NCI-H226 (cell line): ENCODE results near the gene ANGEL1.

Experiments used
- DNase-seq: peaks from one replicate; pipeline ENCODE4 v3.0.0-alpha.2; 2015

ANGEL1 gene

DNA sequence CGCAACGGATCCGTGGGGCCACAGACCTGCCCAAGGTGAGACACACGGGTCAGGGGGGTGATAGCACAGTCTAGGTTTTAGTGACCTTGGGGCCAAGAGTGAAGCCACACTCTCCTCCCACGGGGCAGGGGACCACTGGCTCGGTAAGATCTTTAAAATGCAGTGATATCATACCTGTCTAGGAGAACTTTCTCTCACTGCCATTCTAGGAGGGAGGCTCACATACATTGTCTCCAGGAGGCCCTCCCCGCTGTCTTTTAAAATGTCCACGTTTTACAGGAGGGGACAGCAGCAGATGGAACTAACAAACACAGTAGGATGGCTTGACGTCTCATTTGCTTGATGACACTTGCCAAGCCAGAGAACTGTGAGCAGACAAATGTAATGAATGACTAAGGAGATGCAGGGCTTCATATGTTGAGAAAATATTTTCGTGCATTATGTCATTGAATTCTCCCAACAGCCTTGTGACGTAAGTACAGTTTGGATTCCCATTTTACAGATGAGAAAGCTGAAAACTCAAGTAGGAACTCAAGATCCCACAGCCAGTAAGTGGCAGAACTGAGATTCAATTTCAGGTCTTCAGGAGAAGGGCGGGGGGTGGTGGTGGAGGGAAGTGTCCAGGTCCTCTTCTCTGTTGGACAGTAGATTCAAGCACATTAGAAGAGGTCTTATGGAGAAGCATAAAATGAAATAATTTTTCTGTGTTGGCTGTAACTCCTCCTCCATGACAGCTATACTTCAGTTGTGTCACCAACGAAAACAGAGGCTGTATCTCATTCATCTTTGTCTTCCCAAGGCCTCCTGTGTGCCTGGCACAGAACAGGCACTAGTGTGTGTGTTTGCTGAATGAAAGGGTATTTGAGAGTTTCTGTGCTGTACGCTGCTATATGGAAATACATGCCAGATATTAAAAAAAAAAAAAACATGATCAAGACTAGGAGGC lies 49.3 kb downstream of the ANGEL1 start:
- DNase-seq: no peak

DNA sequence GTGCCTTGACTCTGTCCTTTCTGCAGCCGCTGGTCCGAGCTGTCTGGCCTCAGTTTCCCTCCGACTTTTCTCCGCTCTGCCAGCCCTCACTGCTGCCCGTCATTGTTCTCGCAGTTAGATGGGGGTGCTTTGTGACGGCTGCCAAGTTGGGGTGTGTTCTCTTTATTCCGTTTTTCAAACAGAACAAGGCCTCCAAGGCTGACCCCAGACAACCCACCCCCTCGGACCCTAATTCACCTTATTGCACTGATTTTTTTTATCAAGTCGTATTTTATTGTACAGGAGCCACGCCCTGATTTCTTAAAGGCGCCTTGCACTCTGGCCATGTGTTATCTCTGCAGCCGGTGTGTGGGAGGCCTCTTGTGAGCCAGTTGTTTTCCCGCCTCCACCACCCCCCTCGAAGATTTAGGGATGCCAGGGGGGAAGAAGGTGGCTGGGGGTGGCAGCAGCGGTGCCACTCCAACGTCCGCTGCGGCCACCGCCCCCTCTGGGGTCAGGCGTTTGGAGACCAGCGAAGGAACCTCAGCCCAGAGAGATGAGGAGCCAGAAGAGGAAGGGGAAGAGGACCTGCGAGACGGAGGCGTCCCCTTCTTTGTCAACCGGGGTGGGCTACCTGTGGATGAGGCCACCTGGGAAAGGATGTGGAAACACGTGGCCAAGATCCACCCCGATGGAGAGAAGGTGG lies 50.1 kb downstream of the ANGEL1 start:
- no peak for DNase-seq

DNA sequence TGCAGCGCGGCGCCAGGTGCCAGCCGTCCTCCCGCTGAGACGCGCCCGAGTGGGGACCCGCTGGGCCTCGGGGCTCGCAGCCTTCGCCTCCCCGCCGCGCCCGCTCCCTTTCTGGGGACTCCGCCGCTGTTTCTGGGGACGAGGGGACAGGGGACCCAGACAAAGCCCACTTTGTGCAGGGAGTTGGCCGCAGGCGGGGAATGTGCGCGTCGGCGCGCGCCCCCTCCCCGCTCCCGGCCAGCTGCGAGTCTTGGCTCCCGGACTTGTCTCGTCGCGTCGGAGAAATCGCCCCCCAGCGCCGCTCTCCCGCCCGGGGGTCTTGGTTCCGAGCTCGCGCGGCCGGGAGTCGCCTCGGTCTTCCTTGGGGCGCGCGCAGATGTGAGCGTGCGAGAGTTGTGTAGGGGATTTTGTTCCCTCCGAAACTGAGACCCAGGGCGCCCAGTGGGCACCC lies 50.7 kb downstream of the ANGEL1 start:
- DNase-seq: no peak

DNA sequence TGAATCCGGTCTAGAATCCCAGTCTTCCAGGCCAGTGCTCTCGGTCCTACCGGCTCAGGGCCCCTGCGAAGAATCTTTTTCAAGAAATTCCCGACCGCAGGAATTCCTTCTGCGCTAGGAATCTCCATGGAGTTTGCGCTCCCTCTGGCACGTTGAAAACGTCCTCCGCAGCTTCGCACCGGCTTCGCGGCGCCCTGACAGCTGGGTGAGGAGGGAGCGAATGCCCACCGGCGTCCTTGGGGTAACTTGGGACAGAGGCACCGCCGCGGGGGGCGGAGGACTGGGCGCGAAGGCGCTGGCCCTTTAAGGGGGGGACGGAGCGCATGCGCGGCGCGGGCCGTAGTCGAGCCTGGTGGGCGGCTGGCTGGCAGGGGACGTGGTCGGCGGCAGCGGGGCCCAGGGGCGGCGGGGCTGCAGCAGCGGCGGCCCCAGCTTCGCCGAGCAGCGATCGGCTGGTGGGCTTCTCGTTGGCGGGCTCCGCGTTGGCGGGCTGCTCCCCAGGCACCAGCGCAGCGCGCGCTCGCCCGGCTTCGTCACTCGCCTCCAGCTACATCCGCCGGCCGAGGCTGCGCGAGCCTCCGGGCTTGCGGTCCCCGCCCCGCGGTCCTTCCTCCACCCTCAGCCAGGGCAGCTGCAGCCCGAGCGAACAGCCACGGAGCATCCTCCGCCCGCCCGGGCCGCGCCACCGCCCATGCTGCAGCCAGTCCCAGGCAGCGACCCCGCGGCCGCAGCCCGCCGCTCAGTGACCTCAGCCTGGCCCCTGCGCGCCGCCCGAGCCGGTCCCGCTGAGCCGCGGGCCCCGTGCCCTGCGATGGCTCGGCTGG lies 51.3 kb downstream of the ANGEL1 start, which contains the start of gene VASH1:
Gene VASH1 (plus strand): TSS at position 333 of the 824 bp plus-strand sequence. CDS start 1,354 bp downstream, outside the sequence.
- peak; percentile 72 for DNase-seq

DNA sequence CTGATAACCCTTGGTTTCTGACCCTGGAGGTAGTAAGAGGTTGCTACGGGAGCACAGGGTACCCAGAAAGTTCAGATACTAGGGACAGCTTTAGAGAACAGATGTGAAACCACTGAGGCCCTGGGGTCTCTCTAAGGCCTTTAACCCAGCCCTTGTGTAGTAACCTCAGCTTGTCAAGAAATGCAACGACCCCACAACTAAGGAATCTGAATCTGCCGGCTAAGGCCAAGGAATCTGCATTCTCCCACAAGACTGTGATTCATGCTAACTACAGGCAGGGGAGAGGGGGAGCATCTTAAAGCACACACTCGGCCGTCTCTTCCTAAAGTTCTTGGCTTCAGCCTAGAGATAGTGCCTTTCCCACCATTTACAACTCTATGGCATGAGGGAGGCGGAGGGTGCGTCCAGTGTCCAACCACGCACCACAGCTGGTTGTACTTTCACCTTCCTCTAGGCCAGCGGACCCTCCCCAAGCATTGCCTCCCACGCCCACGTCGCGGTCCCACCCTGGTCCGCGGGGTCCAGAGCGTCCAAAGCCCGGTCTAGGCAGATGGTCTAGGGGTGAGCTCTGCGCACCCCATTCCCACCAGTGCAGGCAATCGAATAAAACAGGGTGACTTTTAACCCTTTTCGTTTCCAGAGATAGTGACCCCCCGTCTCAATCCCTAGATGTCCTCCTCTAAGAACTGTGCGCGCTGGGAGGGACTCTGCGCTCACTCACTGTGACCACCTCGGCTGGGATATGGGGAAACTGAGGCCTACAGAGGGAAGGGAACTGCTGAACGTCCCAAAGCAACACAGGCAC lies 52.1 kb downstream of the ANGEL1 start:
- no peak for DNase-seq

DNA sequence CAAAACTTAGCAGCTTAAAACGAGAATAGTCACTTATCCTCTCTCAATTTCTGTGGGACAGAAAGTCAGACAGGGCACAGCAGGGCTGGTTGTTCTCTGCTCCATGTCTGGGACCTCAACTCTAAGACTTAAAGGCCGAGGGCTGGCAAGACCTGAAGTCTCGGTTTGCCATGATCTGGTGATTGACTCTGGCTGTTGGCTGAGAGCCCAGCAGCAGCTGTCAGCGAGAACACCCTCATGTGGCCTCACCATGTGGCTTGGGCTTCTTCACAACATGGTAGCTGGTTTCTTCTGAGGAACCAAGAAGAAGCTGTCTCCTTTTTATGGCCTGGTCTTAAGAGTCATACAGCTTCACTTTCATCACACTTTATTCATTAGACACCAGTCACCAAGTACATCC lies 53.1 kb downstream of the ANGEL1 start:
- DNase-seq: no peak

DNA sequence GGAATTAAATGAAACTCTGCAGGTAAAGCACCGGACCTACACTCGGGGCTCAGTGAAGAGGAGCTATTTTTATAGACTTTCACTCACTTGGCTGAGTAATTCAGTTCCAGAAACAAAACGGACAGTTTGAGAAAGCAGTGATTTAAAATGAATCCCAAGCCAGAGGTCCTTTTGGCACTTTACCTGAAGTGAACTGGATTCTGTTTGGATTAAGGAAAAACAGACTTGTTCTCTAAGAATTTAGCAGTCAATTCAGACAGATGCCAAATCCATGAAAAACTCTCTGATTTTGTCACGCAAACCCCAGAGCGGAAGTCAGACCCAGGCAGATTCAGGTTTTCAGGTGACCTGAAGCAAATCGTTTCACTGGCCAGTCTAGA lies 56.3 kb downstream of the ANGEL1 start:
- DNase-seq: no peak

DNA sequence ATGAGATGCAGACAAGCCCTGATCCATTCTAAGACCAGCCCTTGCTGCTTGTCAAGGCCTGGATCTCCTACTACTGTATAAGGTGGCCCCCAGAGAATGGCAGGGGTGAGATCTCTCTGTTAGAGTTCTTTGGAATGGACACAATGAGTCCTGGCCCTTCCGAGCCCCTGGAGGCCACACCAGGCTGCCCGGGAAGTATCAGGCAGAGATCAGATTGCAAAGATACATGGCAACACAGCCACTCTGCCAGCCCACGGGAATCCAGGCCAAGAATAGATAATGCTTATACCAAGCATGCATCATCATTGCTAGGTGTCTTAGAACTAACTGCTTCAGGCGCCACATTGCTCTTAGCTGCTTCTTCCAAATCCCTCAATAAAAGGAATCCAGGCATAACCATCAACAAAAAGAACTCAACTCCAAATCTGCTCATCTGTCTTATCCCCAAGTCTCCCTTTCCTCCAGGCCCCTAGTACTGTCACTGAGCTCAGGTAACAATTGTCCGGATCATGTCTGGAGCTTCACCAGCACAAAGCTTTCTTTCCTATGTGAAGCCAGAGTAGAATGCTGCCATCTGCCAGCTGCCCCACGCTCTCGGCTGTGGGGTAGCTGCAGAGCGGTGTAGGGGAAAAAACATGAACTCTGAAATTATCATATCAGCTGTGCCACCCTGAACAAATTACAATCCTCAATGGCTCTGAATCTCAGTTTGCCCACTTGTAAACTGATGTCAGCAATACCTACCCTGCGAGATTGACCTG lies 56.9 kb downstream of the ANGEL1 start:
- no peak for DNase-seq

DNA sequence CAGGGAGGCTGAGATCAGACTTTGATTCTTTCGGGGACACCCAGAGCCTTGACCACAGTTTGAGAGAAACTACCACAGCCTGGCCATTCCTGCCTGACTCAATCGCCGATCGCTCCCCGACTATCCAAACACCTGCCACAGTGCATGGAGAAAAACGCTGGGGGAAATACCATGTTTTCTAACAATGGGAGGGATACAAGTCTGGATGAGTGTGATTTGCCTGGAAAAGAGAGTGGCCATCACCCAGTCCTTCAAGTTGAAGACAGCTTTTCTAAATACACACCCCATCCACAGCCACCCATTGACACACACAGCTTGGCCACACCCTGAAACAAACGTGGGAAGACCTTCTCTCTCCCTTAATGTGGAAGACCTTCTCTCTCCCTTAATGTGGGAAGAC lies 58.1 kb downstream of the ANGEL1 start:
- no peak for DNase-seq

DNA sequence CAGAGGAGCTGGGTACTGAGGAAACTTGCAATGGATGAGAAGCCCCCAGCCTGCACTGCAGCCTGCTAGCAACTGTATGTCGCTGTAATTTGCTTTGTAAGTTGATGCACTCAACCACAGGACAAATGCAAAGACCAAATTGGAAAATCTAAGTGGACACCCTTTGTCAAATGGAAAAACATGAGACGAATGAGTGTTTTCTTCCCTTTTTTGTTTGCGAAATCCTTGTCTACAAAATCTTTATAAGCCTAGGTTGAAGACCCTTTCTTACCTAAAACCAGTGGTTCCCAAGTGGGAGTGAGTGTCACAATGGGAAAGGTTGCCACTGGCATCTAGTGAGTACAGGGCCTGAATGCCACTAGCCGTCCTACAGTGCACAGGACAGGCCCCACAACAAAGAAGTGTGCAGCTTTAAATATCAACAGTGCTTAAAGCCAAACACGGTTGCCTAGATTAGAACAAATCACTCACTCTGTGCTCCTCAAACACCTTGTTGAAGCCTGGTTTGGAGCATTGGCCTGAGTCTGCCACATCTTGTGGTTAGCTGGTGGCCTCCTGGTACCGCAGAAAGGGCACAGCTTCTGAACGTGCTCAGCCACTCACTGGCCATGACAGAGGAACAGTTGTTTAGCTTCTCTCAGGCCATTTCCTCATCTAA lies 59.0 kb downstream of the ANGEL1 start:
- no peak for DNase-seq

DNA sequence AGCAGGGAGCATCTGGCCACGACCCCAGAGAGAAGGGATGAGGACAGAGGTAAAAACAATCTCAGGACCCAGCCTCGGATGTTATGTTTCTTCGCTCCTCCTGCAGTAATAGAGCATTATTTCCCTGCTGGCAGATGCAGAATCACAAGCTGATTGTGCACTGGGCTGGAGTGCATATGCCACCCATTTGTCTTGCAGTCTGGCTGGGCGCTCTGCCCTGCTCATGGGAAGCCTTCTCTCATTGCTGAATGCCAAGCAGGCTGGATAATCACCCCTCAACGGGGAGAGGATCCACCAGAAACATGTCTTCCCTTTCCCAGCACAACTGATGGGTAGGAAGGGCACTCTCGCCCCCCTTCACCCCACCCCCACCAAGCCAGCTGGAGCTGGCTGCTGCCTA lies 59.9 kb downstream of the ANGEL1 start:
- no peak for DNase-seq

DNA sequence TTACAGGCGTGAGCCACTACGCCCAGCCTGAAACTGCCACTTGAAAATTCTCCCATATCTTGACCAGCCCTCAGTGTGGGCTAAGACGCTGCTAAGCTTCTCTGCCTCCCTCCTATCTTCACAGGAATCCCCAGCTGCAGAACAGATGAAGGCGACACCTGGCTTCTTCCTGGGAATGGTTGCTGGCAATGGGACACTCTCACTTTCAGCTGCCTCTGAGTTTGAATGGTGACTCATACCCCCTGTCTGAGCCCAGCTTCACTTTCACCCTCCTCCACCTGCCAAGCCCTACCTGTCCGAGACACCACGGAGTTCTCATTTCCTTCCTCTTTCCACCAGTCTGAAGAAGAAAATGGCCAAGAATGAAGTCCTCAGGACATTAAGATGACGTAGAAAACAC lies 69.7 kb downstream of the ANGEL1 start:
- DNase-seq: no peak

DNA sequence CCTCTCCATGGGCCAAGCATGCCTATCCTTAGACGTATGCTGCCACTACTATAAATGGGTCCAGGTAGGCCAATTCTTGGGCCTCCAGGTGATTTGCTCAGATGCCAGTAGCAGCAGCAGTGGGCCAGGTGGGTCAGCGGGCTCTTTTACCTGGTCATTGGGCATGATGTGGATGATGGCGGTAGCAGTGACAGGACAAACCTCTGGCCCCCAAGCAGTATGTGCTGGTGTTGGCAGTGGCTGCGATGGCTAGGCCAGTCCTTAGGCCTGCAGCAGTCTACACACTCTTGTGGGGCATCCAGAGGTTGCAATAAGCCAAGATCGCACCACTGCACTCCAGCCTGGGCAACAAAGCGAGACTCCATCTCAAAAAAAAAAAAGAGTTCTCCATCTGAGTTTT lies 70.5 kb downstream of the ANGEL1 start:
- no peak for DNase-seq

DNA sequence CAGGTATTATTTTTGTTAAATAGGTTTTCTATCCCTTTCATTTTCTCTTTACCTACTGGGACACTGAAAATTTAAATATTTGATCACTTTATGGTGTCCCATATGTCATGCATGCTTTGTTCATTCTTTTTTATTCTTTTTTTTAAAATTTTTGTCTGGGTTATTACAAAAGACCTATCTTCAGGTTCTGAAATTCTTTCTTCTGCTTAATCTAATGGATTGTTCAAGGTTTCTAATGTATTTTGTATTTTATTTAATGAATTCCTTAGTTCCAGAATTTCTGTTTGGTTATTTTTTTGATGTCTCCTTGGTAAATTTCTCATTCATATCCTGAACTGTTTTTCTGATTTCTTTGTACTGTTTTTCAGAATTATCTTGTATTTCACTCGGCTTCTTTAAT lies 71.6 kb downstream of the ANGEL1 start:
- DNase-seq: no peak
